Measurements from ENCODE around the gene SIGLEC8. TPM values are rescaled to one million over a fixed set of nuclear protein-coding genes. Genes with fewer than 3 reads are reported as not detected.

SIGLEC8 gene
- total and polyA plus RNA-seq, 9 of the 15 experiments (the other 6 are each of a cell fraction or from before 2014, with no cell fraction given), result 0.04 to 0.65 (median 0.39) TPM

DNA sequence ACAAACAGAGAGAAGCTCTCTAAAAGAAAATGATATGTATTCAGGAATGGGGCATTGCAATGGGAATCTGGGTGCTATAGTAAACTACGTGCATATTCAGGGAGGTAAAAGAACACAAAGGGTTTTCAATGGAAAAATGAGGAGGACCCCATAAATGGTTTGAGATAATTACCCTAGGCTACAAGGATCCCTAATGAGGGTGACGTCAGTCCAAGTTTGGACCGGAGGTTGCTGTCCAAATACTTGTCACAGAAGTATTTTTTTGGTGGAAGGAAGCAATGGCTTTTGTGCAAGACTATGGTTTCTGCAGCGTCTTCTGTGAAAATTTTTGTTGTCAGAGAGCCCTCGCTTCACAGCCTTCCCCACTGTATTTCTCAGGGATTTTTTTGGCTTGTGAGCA, 19.1 kb upstream of the SIGLEC8 start (continued):
- TF ChIP-seq ZNF766 (CRISPR knock-in tag; conservative IDR thresholded peaks at IDR 0.05) (0 out of 2 replicates have a peak, but pooled peaks have one; percentile 39), ATF7 (IDR thresholded peaks at IDR 0.05) (peak; percentile 86; the same call in 1 of the 2 replicates), HLTF (IDR thresholded peaks at IDR 0.05) (no peak), MIER1 (IDR thresholded peaks at IDR 0.05; ENCODE audit: low read depth) (peak; percentile 12; the same call in 1 of the 2 replicates)
- TF ChIP-seq, protein P1, sequence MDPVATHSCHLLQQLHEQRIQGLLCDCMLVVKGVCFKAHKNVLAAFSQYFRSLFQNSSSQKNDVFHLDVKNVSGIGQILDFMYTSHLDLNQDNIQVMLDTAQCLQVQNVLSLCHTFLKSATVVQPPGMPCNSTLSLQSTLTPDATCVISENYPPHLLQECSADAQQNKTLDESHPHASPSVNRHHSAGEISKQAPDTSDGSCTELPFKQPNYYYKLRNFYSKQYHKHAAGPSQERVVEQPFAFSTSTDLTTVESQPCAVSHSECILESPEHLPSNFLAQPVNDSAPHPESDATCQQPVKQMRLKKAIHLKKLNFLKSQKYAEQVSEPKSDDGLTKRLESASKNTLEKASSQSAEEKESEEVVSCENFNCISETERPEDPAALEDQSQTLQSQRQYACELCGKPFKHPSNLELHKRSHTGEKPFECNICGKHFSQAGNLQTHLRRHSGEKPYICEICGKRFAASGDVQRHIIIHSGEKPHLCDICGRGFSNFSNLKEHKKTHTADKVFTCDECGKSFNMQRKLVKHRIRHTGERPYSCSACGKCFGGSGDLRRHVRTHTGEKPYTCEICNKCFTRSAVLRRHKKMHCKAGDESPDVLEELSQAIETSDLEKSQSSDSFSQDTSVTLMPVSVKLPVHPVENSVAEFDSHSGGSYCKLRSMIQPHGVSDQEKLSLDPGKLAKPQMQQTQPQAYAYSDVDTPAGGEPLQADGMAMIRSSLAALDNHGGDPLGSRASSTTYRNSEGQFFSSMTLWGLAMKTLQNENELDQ (CRISPR knock-in tag; IDR thresholded peaks at IDR 0.05; ENCODE audit: borderline replicate concordance), result no peak
- TF ChIP-seq, protein P2, sequence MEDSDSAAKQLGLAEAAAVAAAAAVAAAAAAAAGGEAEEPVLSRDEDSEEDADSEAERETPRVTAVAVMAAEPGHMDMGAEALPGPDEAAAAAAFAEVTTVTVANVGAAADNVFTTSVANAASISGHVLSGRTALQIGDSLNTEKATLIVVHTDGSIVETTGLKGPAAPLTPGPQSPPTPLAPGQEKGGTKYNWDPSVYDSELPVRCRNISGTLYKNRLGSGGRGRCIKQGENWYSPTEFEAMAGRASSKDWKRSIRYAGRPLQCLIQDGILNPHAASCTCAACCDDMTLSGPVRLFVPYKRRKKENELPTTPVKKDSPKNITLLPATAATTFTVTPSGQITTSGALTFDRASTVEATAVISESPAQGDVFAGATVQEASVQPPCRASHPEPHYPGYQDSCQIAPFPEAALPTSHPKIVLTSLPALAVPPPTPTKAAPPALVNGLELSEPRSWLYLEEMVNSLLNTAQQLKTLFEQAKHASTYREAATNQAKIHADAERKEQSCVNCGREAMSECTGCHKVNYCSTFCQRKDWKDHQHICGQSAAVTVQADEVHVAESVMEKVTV (CRISPR knock-in tag; IDR thresholded peaks at IDR 0.05), result no peak
- TF ChIP-seq, protein P3, sequence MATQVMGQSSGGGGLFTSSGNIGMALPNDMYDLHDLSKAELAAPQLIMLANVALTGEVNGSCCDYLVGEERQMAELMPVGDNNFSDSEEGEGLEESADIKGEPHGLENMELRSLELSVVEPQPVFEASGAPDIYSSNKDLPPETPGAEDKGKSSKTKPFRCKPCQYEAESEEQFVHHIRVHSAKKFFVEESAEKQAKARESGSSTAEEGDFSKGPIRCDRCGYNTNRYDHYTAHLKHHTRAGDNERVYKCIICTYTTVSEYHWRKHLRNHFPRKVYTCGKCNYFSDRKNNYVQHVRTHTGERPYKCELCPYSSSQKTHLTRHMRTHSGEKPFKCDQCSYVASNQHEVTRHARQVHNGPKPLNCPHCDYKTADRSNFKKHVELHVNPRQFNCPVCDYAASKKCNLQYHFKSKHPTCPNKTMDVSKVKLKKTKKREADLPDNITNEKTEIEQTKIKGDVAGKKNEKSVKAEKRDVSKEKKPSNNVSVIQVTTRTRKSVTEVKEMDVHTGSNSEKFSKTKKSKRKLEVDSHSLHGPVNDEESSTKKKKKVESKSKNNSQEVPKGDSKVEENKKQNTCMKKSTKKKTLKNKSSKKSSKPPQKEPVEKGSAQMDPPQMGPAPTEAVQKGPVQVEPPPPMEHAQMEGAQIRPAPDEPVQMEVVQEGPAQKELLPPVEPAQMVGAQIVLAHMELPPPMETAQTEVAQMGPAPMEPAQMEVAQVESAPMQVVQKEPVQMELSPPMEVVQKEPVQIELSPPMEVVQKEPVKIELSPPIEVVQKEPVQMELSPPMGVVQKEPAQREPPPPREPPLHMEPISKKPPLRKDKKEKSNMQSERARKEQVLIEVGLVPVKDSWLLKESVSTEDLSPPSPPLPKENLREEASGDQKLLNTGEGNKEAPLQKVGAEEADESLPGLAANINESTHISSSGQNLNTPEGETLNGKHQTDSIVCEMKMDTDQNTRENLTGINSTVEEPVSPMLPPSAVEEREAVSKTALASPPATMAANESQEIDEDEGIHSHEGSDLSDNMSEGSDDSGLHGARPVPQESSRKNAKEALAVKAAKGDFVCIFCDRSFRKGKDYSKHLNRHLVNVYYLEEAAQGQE (IDR thresholded peaks at IDR 0.05; ENCODE audit: borderline replicate concordance), result peak; percentile 93
- TF ChIP-seq, protein P3 (CRISPR knock-in tag; IDR thresholded peaks at IDR 0.05; ENCODE audit: low read depth), result peak; percentile 60; the same call in 1 of the 2 replicates

All from K562 (cell line).